ENCODE measurements around the gene THSD4.

GRCh38 chr15:71362556-71362955, 247.3 kb downstream of the THSD4 start:
- TF ChIP-seq, protein P1, sequence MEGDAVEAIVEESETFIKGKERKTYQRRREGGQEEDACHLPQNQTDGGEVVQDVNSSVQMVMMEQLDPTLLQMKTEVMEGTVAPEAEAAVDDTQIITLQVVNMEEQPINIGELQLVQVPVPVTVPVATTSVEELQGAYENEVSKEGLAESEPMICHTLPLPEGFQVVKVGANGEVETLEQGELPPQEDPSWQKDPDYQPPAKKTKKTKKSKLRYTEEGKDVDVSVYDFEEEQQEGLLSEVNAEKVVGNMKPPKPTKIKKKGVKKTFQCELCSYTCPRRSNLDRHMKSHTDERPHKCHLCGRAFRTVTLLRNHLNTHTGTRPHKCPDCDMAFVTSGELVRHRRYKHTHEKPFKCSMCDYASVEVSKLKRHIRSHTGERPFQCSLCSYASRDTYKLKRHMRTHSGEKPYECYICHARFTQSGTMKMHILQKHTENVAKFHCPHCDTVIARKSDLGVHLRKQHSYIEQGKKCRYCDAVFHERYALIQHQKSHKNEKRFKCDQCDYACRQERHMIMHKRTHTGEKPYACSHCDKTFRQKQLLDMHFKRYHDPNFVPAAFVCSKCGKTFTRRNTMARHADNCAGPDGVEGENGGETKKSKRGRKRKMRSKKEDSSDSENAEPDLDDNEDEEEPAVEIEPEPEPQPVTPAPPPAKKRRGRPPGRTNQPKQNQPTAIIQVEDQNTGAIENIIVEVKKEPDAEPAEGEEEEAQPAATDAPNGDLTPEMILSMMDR (IDR thresholded peaks at IDR 0.05): no peak
- TF ChIP-seq SIN3A (IDR thresholded peaks at IDR 0.05; ENCODE audit: borderline replicate concordance, insufficient read depth, low read depth, low read length): no peak
- TF ChIP-seq POLR2AphosphoS5 (IDR thresholded peaks at IDR 0.05; ENCODE audit: low read depth, low read length): no peak
- TF ChIP-seq, protein P2, sequence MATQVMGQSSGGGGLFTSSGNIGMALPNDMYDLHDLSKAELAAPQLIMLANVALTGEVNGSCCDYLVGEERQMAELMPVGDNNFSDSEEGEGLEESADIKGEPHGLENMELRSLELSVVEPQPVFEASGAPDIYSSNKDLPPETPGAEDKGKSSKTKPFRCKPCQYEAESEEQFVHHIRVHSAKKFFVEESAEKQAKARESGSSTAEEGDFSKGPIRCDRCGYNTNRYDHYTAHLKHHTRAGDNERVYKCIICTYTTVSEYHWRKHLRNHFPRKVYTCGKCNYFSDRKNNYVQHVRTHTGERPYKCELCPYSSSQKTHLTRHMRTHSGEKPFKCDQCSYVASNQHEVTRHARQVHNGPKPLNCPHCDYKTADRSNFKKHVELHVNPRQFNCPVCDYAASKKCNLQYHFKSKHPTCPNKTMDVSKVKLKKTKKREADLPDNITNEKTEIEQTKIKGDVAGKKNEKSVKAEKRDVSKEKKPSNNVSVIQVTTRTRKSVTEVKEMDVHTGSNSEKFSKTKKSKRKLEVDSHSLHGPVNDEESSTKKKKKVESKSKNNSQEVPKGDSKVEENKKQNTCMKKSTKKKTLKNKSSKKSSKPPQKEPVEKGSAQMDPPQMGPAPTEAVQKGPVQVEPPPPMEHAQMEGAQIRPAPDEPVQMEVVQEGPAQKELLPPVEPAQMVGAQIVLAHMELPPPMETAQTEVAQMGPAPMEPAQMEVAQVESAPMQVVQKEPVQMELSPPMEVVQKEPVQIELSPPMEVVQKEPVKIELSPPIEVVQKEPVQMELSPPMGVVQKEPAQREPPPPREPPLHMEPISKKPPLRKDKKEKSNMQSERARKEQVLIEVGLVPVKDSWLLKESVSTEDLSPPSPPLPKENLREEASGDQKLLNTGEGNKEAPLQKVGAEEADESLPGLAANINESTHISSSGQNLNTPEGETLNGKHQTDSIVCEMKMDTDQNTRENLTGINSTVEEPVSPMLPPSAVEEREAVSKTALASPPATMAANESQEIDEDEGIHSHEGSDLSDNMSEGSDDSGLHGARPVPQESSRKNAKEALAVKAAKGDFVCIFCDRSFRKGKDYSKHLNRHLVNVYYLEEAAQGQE (IDR thresholded peaks at IDR 0.05; ENCODE audit: insufficient read depth in 1 of 2, low read depth in 2 of 2, low read length in 1 of 2): no peak
- TF ChIP-seq TCF7L2 (IDR thresholded peaks at IDR 0.05; ENCODE audit: low read depth, low read length): no peak
